Fibroblast of lung (primary cell): ENCODE data around the gene CMTM6. TPM values are rescaled to one million over a fixed set of nuclear protein-coding genes. Genes with fewer than 3 reads are reported as not detected.
A peak's percentile ranks its signal among the peaks of the same experiment; 100 is the strongest.
"Not testable (repeated sequence)": the region's sequence is repeated elsewhere in the genome, so short reads cannot be mapped to it uniquely, and the experiment has no call there.

Experiments
- DNase-seq, 2 donors: peaks; one replicate each; pipeline versions ENCODE4 v3.0.0 to v3.0.0-alpha.2; 2010; ENCODE audit warnings: low read depth in 2 of 2
- H2AFZ ChIP-seq: 2 replicates; pipeline ENCODE4 v1.5.1; 2012; ENCODE audit warnings: low read length, control low read depth, inconsistent platforms
- H3K27ac ChIP-seq: 2 replicates; pipeline ENCODE4 v1.5.1; 2011; ENCODE audit warnings: low read length, control low read depth; ENCODE audit not compliant: insufficient read depth
- H3K27me3 ChIP-seq: 2 replicates; pipeline ENCODE4 v1.5.1; 2011; ENCODE audit warnings: mild to moderate bottlenecking, low read length; ENCODE audit not compliant: control insufficient read depth, insufficient read depth
- H3K36me3 ChIP-seq: 2 replicates; pipeline ENCODE4 v1.5.1; 2011; ENCODE audit warnings: low read length; ENCODE audit not compliant: control insufficient read depth, insufficient read depth
- H3K4me1 ChIP-seq: 2 replicates; pipeline ENCODE4 v1.5.1; 2011; ENCODE audit warnings: low read length; ENCODE audit not compliant: control insufficient read depth, insufficient read depth; ENCODE audit errors: extremely low read depth
- H3K4me2 ChIP-seq: 2 replicates; pipeline ENCODE4 v1.5.1; 2011; ENCODE audit warnings: low read length, control low read depth; ENCODE audit not compliant: insufficient read depth; ENCODE audit errors: extremely low read depth
- H3K4me3 ChIP-seq, 4 experiments: fragments of 200-600 bp in 1 of 4; sonication (generic) in 1 of 4; replicated peaks in 1 of 4; 2 replicates each; pipeline ENCODE4 v1.5.1; 2011 to 2016; ENCODE audit warnings: low read length in 4 of 4, low read depth in 3 of 4, mild to moderate bottlenecking in 3 of 4, control low read depth in 2 of 4, inconsistent platforms in 1 of 4, mixed read lengths in 1 of 4; ENCODE audit not compliant: insufficient read depth in 1 of 4; ENCODE audit errors: control extremely low read depth in 1 of 4
- H3K79me2 ChIP-seq: 2 replicates; pipeline ENCODE4 v1.5.1; 2012; ENCODE audit warnings: mild to moderate bottlenecking, low read length, inconsistent platforms; ENCODE audit not compliant: control insufficient read depth, insufficient read depth
- H3K9ac ChIP-seq: 2 replicates; pipeline ENCODE4 v1.5.1; 2011; ENCODE audit warnings: mild to moderate bottlenecking, low read length, control low read depth; ENCODE audit not compliant: insufficient read depth
- H3K9me3 ChIP-seq: 2 replicates; pipeline ENCODE4 v1.5.1; 2012; ENCODE audit warnings: low read depth, low read length; ENCODE audit not compliant: control insufficient read depth, insufficient read depth
- H4K20me1 ChIP-seq: 2 replicates; pipeline ENCODE4 v1.5.1; 2011; ENCODE audit warnings: low read length; ENCODE audit not compliant: control insufficient read depth, insufficient read depth; ENCODE audit errors: extremely low read depth
- EZH2 ChIP-seq: IDR thresholded peaks from 2 replicates; pipeline ENCODE4 v1.5.1; 2012; ENCODE audit warnings: low read length, control low read depth, mild to moderate bottlenecking; ENCODE audit errors: missing control alignments
- polyA plus RNA-seq, 2 donors: library from polyadenylated mRNA; depleted of rRNA in 1 of 2; stranded (reverse) in 1 of 2; unstranded in 1 of 2; fragments of >200 nt; gene quantifications; 2 replicates each; pipeline ENCODE4 v1.2.1, GENCODE V29; 2011 to 2012; ENCODE audit warnings: missing spikeins in 1 of 2
- total RNA-seq: library from RNA; depleted of rRNA; stranded (reverse); fragments of >200 nt; gene quantifications from 2 replicates; pipeline ENCODE4 v1.2.1, GENCODE V29; 2014
- TF ChIP-seq, protein P1 (sequence below), 2 donors: IDR thresholded peaks in 1 of 2; conservative IDR thresholded peaks in 1 of 2; 1 replicate in 1 of 2; 2 replicates in 1 of 2; pipeline ENCODE4 v1.5.1; 2011 to 2012; ENCODE audit warnings: low read length in 2 of 2, control low read depth in 1 of 2, inconsistent platforms in 1 of 2, low read depth in 1 of 2, mild to moderate bottlenecking in 1 of 2

CMTM6 gene
- total and polyA plus RNA-seq, 2 donors (not counting 1 experiment from before 2014, with no cell fraction given): 74.1 to 76.5 TPM

DNA sequence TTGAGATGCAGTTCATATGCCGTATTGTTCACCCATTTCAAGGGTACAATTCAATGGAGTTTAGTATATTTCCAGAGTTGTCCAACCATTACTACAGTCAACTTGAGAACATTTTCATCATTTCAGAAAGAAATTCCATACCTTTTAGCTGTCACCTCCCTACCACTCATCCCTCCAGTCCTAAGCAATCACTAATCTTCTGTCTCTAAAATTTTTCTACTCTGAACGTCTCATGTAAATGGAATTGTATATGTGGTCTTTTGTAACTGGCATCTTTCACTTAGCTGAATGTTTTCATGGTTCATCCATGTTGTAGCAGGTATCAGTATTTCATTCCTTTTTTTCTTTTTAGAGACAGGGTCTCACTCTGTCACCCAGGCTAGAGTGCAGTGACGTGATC is 59.9 kb downstream of the CMTM6 start:
- Histone ChIP-seq H3K4me2 (no peak overlapping the region), H3K27me3 (no peaks in the 10 kb centered on the region), H4K20me1 (no peaks in the 10 kb centered on the region), H2AFZ (no peak overlapping the region), H3K79me2 (no peaks in the 10 kb centered on the region), H3K9ac (no peak overlapping the region), H3K9me3 (no peaks in the 10 kb centered on the region), H3K36me3 (no peaks in the 10 kb centered on the region), H3K4me3 (no peak overlapping the region), H3K4me1 (no peaks in the 10 kb centered on the region), H3K27ac (no peak overlapping the region)
- DNase-seq: peak in 1 of 2 donors; percentile 55
- TF ChIP-seq, protein P1, sequence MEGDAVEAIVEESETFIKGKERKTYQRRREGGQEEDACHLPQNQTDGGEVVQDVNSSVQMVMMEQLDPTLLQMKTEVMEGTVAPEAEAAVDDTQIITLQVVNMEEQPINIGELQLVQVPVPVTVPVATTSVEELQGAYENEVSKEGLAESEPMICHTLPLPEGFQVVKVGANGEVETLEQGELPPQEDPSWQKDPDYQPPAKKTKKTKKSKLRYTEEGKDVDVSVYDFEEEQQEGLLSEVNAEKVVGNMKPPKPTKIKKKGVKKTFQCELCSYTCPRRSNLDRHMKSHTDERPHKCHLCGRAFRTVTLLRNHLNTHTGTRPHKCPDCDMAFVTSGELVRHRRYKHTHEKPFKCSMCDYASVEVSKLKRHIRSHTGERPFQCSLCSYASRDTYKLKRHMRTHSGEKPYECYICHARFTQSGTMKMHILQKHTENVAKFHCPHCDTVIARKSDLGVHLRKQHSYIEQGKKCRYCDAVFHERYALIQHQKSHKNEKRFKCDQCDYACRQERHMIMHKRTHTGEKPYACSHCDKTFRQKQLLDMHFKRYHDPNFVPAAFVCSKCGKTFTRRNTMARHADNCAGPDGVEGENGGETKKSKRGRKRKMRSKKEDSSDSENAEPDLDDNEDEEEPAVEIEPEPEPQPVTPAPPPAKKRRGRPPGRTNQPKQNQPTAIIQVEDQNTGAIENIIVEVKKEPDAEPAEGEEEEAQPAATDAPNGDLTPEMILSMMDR (conservative IDR thresholded peaks at IDR 0.05 in 1 of 2, IDR thresholded peaks at IDR 0.05 in 1 of 2; ENCODE audit: low read depth in 1 of 2, low read length in 2 of 2): no peak
- TF ChIP-seq EZH2: no peak

DNA sequence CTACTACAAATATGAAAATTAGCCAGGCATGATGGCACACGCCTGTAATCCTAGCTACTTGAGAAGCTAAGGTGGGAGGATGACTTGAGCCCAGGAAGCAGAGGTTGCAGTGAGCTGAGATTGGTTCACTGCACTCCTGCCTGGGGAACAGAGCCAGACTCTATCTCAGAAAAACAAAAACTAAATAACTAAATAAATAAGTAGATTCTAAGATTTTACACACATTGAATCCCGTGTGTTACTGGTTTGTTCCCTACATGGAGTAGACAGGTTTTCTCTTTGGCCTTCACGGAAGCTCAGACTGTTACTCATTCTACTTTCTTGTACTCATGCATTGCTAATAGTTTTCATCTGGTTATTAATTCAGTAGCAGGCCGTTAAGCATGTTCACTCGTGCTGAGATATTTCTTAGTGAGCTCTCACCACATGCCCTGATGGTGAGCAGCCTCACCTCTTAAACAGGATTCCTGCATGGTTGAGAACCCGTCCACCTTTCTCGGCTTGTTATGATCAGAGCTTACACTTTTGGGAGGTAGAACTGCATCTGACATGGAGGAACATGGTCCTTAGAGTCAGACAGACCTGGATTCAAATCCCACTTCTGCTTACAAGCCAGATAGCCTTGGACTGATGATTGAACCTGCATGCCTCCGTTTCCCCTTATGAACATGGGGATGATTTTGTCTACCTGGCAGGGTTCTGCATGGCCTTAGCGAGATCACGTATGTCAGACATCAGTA is 61.9 kb downstream of the CMTM6 start:
- no peak overlapping the region for H3K4me2 ChIP-seq
- H3K27ac ChIP-seq: no peak overlapping the region
- no peaks in the 10 kb centered on the region for H3K4me1 ChIP-seq
- H2AFZ ChIP-seq: no peak overlapping the region
- no peaks in the 10 kb centered on the region for H3K27me3 ChIP-seq
- H3K9ac ChIP-seq: no peak overlapping the region
- no peaks in the 10 kb centered on the region for H3K9me3 ChIP-seq
- no peaks in the 10 kb centered on the region for H3K79me2 ChIP-seq
- TF ChIP-seq, protein P1 (conservative IDR thresholded peaks at IDR 0.05 in 1 of 2, IDR thresholded peaks at IDR 0.05 in 1 of 2; ENCODE audit: low read depth in 1 of 2, low read length in 2 of 2): no peak
- H3K4me3 ChIP-seq: no peak overlapping the region
- H4K20me1 ChIP-seq: no peaks in the 10 kb centered on the region
- no peaks in the 10 kb centered on the region for H3K36me3 ChIP-seq
- DNase-seq: peak in 1 of 2 donors; percentile 70

DNA sequence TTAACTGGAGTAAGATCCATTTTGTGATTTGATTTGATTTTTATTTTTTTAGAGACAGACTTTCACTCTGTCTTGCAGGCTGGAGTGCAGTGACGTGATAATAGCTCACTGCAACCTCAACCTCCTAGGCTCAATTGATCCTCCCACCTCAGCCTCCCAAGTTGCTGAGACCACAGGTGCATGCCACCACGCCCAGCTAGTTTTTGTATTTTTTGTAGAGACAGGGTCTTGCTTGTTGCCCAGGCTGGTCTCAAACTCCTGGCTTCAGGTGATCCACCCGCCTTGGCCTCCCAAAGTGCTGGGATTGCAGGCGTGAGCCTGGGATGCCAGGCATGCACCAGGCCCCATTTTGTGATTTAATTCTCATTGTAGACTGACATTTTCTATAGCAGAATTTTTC is 63.2 kb downstream of the CMTM6 start:
- H3K27ac ChIP-seq, H2AFZ ChIP-seq, H3K9me3 ChIP-seq, H3K79me2 ChIP-seq, H3K4me2 ChIP-seq, H3K4me3 ChIP-seq, H3K27me3 ChIP-seq, H3K9ac ChIP-seq, DNase-seq, H3K4me1 ChIP-seq, H4K20me1 ChIP-seq, H3K36me3 ChIP-seq: not testable (repeated sequence)
